Body of pancreas (tissue), 4 donors: Measurements from ENCODE around the gene TRIM40.

ENCODE experiments used
- CTCF ChIP-seq, 7 experiments: fragments of 450-650 bp in 4 of 7; fragments of 200-600 bp in 3 of 7; sonication (generic) in 3 of 7; IDR thresholded peaks; one replicate each; pipeline ENCODE4 v1.5.1; 2016 to 2019; ENCODE audit warnings: antibody characterized with exemption in 7 of 7
- POLR2A ChIP-seq, 3 donors: fragments of 450-650 bp; IDR thresholded peaks; one replicate each; pipeline ENCODE4 v1.6.1; 2016; ENCODE audit warnings: antibody characterized with exemption in 3 of 3, mild to moderate bottlenecking in 2 of 3

GRCh38 chr6:30127238-30128093 is 8.5 kb upstream of the TRIM40 start:
- no peak for TF ChIP-seq CTCF (IDR thresholded peaks at IDR 0.05)
- TF ChIP-seq POLR2A (IDR thresholded peaks at IDR 0.05), result no peak
